GM19452 (cell line): ENCODE results near the gene PIGL.

Experiments
- ATAC-seq: cut with Tn5 transposase; IDR thresholded peaks from one replicate; pipeline ENCODE4 v1.9.1; 2021; ENCODE audit not compliant: unreplicated experiment

The PIGL gene

GRCh38 chr17:16352303-16352666 lies 135.3 kb downstream of the PIGL start:
- ATAC-seq: no peak

GRCh38 chr17:16352667-16353316 lies 135.8 kb downstream of the PIGL start:
- no peak for ATAC-seq

GRCh38 chr17:16353317-16354174 lies 136.5 kb downstream of the PIGL start, which contains the start of gene CENPV:
TSS of gene CENPV (minus strand) at chr17:16353469. CDS start at chr17:16353436, 33 bp downstream.
- no peak for ATAC-seq

- ATAC-seq: no peak
These were observed 137.6 kb downstream of the PIGL start for GRCh38 chr17:16354585-16354984.

- ATAC-seq: no peak
These were observed 141.4 kb downstream of the PIGL start for GRCh38 chr17:16358394-16358793.

- no peak for ATAC-seq
These were observed 144.9 kb downstream of the PIGL start for GRCh38 chr17:16361874-16362273.

GRCh38 chr17:16363749-16364536 lies 146.9 kb downstream of the PIGL start:
- peak; percentile 74 for ATAC-seq

GRCh38 chr17:16364625-16365024 lies 147.6 kb downstream of the PIGL start:
- ATAC-seq: no peak

GRCh38 chr17:16371742-16372141 lies 154.7 kb downstream of the PIGL start:
- ATAC-seq: no peak

- ATAC-seq: no peak
These were observed 157.3 kb downstream of the PIGL start for GRCh38 chr17:16374146-16374938.
